HUES6 (cell line): ENCODE measurements around the gene ARHGEF37.
"Not testable (repeated sequence)": the region's sequence is repeated elsewhere in the genome, so short reads cannot be mapped to it uniquely, and the experiment has no call there.

Experiments
- H3K27ac ChIP-seq: 2 replicates; pipeline ENCODE4 v1.7.0; 2013; ENCODE audit warnings: low read depth, mild to moderate bottlenecking, low read length, inconsistent platforms
- H3K27me3 ChIP-seq: 2 replicates; pipeline ENCODE4 v1.6.1; 2013; ENCODE audit warnings: low read length; ENCODE audit not compliant: control insufficient read depth, insufficient read depth
- H3K36me3 ChIP-seq: 2 replicates; pipeline ENCODE4 v1.6.1; 2013; ENCODE audit warnings: low read length; ENCODE audit not compliant: control insufficient read depth, insufficient read depth
- H3K4me1 ChIP-seq: 2 replicates; pipeline ENCODE4 v1.6.1; 2013; ENCODE audit warnings: low read length; ENCODE audit not compliant: control insufficient read depth, insufficient read depth
- H3K4me3 ChIP-seq: 2 replicates; pipeline ENCODE4 v1.5.1; 2013; ENCODE audit warnings: low read depth, low read length
- H3K9ac ChIP-seq: one replicate; pipeline ENCODE4 v1.6.1; 2013; ENCODE audit warnings: mild to moderate bottlenecking, low read length
- H3K9me3 ChIP-seq: 2 replicates; pipeline ENCODE4 v1.6.1; 2013; ENCODE audit warnings: low read depth, low read length; ENCODE audit not compliant: control insufficient read depth, insufficient read depth

ARHGEF37 gene

GRCh38 chr5:149581192-149581861 is at the start of gene ARHGEF37:
Gene ARHGEF37 (plus strand): TSS chr5:149581498. CDS start chr5:149597770, 16,272 bp downstream.
- no peak within 1 kb of the TSS for H3K27ac ChIP-seq
- H3K4me1 ChIP-seq, result peaks cover 9% of the 10 kb centered on the region
- H3K36me3 ChIP-seq, result no peaks in the 10 kb centered on the region
- peak within 1 kb of the TSS; percentile 9 for H3K9ac ChIP-seq
- H3K4me3 ChIP-seq, result peak within 1 kb of the TSS; percentile 66
- peaks cover 33% of the 10 kb centered on the region for H3K27me3 ChIP-seq
- H3K9me3 ChIP-seq, result no peaks in the 10 kb centered on the region

DNA sequence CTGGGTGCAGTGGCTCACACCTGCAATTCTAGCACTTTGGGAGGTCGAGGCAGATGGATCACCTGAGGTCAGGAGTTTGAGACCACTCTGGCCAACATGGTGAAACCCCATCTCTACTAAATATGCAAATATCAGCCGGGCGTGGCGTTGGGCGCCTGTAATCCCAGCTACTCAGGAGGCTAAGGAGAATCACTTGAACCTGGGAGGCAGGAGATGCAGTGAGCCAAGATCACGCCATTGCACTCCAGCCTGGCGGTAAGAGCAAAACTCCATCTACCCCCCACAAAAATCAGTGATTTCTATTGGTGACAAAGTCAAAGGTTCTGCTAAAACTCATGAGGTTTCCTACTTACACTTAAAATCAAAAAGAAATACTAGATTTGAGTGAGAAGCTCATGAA is 48.9 kb upstream of the ARHGEF37 start:
- H3K27me3 ChIP-seq, result no peaks in the 10 kb centered on the region
- H3K27ac ChIP-seq, result no peak overlapping the region
- H3K4me3 ChIP-seq, result no peak overlapping the region
- peaks cover 40% of the 10 kb centered on the region for H3K36me3 ChIP-seq
- peaks cover 43% of the 10 kb centered on the region for H3K4me1 ChIP-seq
- H3K9me3 ChIP-seq, result no peaks in the 10 kb centered on the region
- H3K9ac ChIP-seq, result no peak overlapping the region

DNA sequence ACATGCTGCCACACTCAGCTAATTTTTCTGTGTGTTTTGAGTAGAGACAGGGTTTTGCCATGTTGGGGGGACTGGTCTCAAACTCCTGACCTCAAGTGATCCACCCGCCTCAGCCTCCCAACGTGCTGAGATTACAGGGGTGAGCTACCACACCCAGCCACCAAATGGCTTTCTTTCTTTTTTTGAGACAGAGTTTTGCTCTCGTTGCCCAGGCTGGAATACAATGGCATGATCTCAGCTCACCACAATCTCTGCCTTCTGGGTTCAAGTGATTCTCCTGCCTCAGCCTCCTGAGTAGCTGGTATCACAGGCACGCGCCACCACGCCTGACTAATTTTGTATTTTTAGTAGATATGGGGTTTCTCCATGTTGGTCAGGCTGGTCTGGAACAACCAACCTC is 45.5 kb upstream of the ARHGEF37 start:
- H3K9ac ChIP-seq, result not testable (repeated sequence)
- peaks cover 51% of the 10 kb centered on the region for H3K36me3 ChIP-seq

DNA sequence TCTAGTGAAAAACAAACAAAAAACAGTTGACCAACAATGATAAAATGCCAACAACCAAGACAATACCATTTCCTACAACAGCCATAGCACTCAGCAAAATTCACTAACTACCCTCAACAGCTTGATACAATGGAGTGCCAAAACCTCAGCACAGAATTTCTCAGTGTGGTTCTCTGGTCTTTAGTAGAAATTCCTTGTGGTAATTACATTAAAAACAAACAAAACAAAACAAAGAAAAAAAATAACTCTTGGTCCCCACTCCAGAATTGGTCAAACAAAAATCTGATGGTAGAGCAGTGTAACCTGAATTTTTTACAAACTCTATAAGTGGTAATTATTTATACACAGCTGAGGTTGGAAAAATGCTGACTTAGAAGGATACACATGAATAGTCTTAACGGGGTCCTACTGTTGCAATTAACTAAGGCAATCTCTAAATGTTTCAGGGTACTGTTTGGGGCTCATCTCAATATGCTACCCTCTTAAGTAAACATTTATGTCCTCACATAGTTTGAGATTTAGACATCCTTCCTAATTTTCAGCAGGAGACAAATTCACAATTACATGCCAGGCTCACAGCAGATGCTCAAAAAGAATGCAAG is 43.8 kb upstream of the ARHGEF37 start:
- Histone ChIP-seq H3K27ac (no peak overlapping the region), H3K36me3 (peaks cover 57% of the 10 kb centered on the region), H3K9ac (no peak overlapping the region), H3K4me1 (peaks cover 10% of the 10 kb centered on the region), H3K27me3 (no peaks in the 10 kb centered on the region), H3K9me3 (no peaks in the 10 kb centered on the region), H3K4me3 (no peak overlapping the region)

More for the DNA sequence above, 45.5 kb upstream of the ARHGEF37 start:
- H3K4me3 ChIP-seq, H3K27ac ChIP-seq, H3K9me3 ChIP-seq, H3K27me3 ChIP-seq: not testable (repeated sequence)
- peaks cover 15% of the 10 kb centered on the region for H3K4me1 ChIP-seq

GRCh38 chr5:149540089-149540488 is 41.2 kb upstream of the ARHGEF37 start:
- H3K27ac ChIP-seq, result no peak overlapping the region
- H3K36me3 ChIP-seq, result peaks cover 61% of the 10 kb centered on the region
- no peak overlapping the region for H3K4me3 ChIP-seq

GRCh38 chr5:149541893-149542292 is 39.4 kb upstream of the ARHGEF37 start:
- no peak overlapping the region for H3K27ac ChIP-seq
- H3K4me1 ChIP-seq, result peaks cover 19% of the 10 kb centered on the region; the same call in 1 of the 2 replicates
- H3K27me3 ChIP-seq, result no peaks in the 10 kb centered on the region
- H3K9me3 ChIP-seq, result no peaks in the 10 kb centered on the region
- peaks cover 66% of the 10 kb centered on the region for H3K36me3 ChIP-seq
- no peak overlapping the region for H3K9ac ChIP-seq
- no peak overlapping the region for H3K4me3 ChIP-seq

More at GRCh38 chr5:149540089-149540488, 41.2 kb upstream of the ARHGEF37 start:
- Histone ChIP-seq H3K9ac (no peak overlapping the region), H3K27me3 (no peaks in the 10 kb centered on the region), H3K9me3 (no peaks in the 10 kb centered on the region), H3K4me1 (peaks cover 14% of the 10 kb centered on the region)

DNA sequence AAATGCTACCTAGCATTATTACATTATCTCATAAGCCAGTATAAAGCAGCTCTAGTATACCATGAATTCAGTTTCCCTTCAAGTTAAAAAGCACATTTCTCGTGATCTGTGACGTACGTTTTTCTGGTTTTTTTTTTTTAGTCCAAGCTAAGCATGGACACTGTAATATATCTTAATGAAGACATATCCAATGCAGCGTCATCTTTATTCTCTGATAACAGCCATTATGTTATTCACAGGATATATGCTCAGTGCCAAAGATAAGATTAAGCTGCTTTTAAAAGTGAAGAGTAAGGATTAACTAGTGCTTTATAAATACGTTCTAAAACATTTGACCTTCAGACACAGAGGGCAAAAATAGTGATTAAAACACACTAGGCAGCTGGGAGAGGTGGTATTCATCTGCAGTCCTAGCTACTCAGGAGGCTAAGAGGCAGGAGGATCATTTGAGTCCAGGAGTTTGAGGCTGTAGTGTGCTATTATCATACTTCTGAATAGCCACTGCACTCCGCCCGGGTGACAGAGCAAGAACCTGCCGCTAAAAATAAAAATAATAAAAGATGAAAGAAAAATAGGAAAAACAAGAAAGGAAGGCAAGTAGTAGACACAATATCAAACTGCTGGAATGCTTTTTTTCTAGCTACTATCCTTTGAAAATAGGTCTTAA is 37.8 kb upstream of the ARHGEF37 start:
- Histone ChIP-seq H3K9ac (no peak overlapping the region), H3K4me1 (peaks cover 27% of the 10 kb centered on the region; the same call in 1 of the 2 replicates)

DNA sequence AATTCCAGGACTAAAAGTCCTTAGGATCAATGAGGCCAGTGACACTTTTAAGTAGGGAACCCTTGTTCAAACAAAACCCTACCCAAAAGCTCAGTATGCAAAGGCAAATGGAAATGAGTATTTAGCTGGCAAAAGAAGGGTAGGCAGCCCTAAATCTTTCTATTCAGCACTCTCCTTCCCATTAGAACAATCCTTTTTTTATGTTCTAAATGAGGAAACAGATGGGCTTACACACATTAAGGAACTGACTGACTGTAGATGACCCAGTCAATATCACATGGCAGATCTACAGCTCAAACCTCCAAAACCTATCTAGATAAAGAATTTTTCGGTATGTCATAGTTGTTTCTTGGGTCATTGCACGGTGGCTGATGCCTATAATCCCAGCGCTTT is 37.3 kb upstream of the ARHGEF37 start:
- no peaks in the 10 kb centered on the region for H3K9me3 ChIP-seq

More for the DNA sequence above, 37.8 kb upstream of the ARHGEF37 start:
- Histone ChIP-seq H3K4me3 (no peak overlapping the region), H3K9me3 (no peaks in the 10 kb centered on the region), H3K36me3 (peaks cover 69% of the 10 kb centered on the region), H3K27me3 (no peaks in the 10 kb centered on the region), H3K27ac (no peak overlapping the region)

GRCh38 chr5:149545327-149545726 is 36.0 kb upstream of the ARHGEF37 start:
- H3K9me3 ChIP-seq, result no peaks in the 10 kb centered on the region
- H3K4me3 ChIP-seq, result no peak overlapping the region
- peaks cover 75% of the 10 kb centered on the region for H3K36me3 ChIP-seq
- no peak overlapping the region for H3K27ac ChIP-seq
- no peak overlapping the region for H3K9ac ChIP-seq
- no peaks in the 10 kb centered on the region for H3K27me3 ChIP-seq
- H3K4me1 ChIP-seq, result peaks cover 32% of the 10 kb centered on the region

More for the DNA sequence above, 37.3 kb upstream of the ARHGEF37 start:
- Histone ChIP-seq H3K4me3 (no peak overlapping the region), H3K27me3 (no peaks in the 10 kb centered on the region), H3K27ac (no peak overlapping the region), H3K9ac (no peak overlapping the region), H3K36me3 (peaks cover 71% of the 10 kb centered on the region), H3K4me1 (peaks cover 31% of the 10 kb centered on the region)

DNA sequence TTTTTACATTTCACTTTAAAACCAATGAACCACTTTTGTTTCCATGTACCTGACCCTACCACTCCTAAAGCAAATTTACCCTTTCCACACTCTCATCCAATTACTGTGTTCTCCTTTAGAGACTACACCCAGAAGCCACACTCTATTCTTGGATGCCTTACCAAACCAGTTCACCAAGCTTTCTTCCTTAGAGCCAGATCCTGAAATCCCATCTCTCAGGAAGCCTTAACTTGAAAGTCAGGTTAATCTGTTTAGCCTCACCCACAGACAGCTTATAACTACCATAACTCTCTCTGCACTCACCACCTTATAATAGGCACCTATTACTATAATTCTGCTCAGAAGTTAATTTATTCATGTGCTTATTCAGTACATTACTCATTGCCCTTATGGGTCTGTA is 34.3 kb upstream of the ARHGEF37 start:
- H3K9me3 ChIP-seq, result no peaks in the 10 kb centered on the region
- H3K9ac ChIP-seq, result peak overlapping the region; percentile 13
- H3K27me3 ChIP-seq, result no peaks in the 10 kb centered on the region
- peaks cover 32% of the 10 kb centered on the region for H3K4me1 ChIP-seq
- H3K36me3 ChIP-seq, result peaks cover 66% of the 10 kb centered on the region
- peak overlapping the region; percentile 18; the same call in 1 of the 2 replicates for H3K4me3 ChIP-seq
- H3K27ac ChIP-seq, result no peak overlapping the region
